Keratinocyte (primary cell): ENCODE results near the gene RHOJ. TPM values are rescaled to one million over a fixed set of nuclear protein-coding genes. Genes with fewer than 3 reads are reported as not detected.

Experiments
- DNase-seq: peaks from one replicate; pipeline ENCODE4 v3.0.0-alpha.2; 2011; ENCODE audit warnings: low read depth, missing footprints, low spot score
- FAIRE-seq: peaks from 2 replicates; lab custom pipeline; 2011; peaks lifted over from hg19 to GRCh38; lab: Jason Lieb, UNC
- H2AFZ ChIP-seq: 2 replicates; pipeline ENCODE4 v1.6.0; 2012; ENCODE audit warnings: low read length, control low read depth, inconsistent platforms; ENCODE audit not compliant: control insufficient read depth
- H3K27ac ChIP-seq: 2 replicates; pipeline ENCODE4 v1.5.1; 2011; ENCODE audit warnings: low read length; ENCODE audit not compliant: control insufficient read depth, insufficient read depth
- H3K27me3 ChIP-seq: 3 replicates; pipeline ENCODE4 v1.6.0; 2011; ENCODE audit warnings: low read length; ENCODE audit not compliant: control insufficient read depth, insufficient read depth; ENCODE audit errors: extremely low read depth
- H3K36me3 ChIP-seq, 2 experiments: 2 replicates in 1 of 2; 3 replicates in 1 of 2; pipeline ENCODE4 v1.5.1; 2011; ENCODE audit warnings: low read length in 2 of 2, mild to moderate bottlenecking in 1 of 2; ENCODE audit not compliant: control insufficient read depth in 2 of 2, insufficient read depth in 2 of 2; ENCODE audit errors: extremely low read depth in 1 of 2
- H3K4me1 ChIP-seq: 3 replicates; pipeline ENCODE4 v1.5.1; 2011; ENCODE audit warnings: low read length; ENCODE audit not compliant: control insufficient read depth, insufficient read depth; ENCODE audit errors: extremely low read depth
- H3K4me2 ChIP-seq: 3 replicates; pipeline ENCODE4 v1.6.0; 2011; ENCODE audit warnings: low read depth, low read length; ENCODE audit not compliant: control insufficient read depth, insufficient read depth; ENCODE audit errors: extremely low read depth
- H3K4me3 ChIP-seq, 3 experiments: fragments of 200-600 bp in 1 of 3; sonication (generic) in 1 of 3; 2 replicates in 2 of 3; 3 replicates in 1 of 3; pipeline ENCODE4 v1.5.1; 2011 to 2016; ENCODE audit warnings: low read length in 3 of 3, mild to moderate bottlenecking in 3 of 3, control low read depth in 2 of 3, inconsistent platforms in 1 of 3, low read depth in 1 of 3, mixed read lengths in 1 of 3, mixed run types in 1 of 3, moderate library complexity in 1 of 3; ENCODE audit not compliant: control insufficient read depth in 2 of 3, insufficient read depth in 2 of 3; ENCODE audit errors: extremely low read depth in 1 of 3
- H3K79me2 ChIP-seq: 2 replicates; pipeline ENCODE4 v1.6.0; 2012; ENCODE audit warnings: low read length; ENCODE audit not compliant: control insufficient read depth, insufficient read depth
- H3K9ac ChIP-seq: 3 replicates; pipeline ENCODE4 v1.6.0; 2011; ENCODE audit warnings: low read length; ENCODE audit not compliant: control insufficient read depth, insufficient read depth; ENCODE audit errors: extremely low read depth
- H3K9me1 ChIP-seq: 3 replicates; pipeline ENCODE4 v1.6.0; 2011; ENCODE audit warnings: low read length; ENCODE audit not compliant: control insufficient read depth, insufficient read depth; ENCODE audit errors: extremely low read depth
- H3K9me3 ChIP-seq: 2 replicates; pipeline ENCODE4 v1.5.1; 2012; ENCODE audit warnings: low read depth, low read length; ENCODE audit not compliant: control insufficient read depth
- H4K20me1 ChIP-seq: 3 replicates; pipeline ENCODE4 v1.6.0; 2011; ENCODE audit warnings: low read length; ENCODE audit not compliant: control insufficient read depth, insufficient read depth; ENCODE audit errors: extremely low read depth
- CTCF ChIP-seq, 3 experiments: IDR thresholded peaks in 1 of 3; conservative IDR thresholded peaks in 1 of 3; optimal IDR thresholded peaks in 1 of 3; 2 replicates in 2 of 3; 3 replicates in 1 of 3; pipeline versions ENCODE3 to v1.5.1; 2011; ENCODE audit warnings: low read length in 3 of 3, mild to moderate bottlenecking in 3 of 3, moderate library complexity in 2 of 3, control low read depth in 1 of 3, inconsistent platforms in 1 of 3; ENCODE audit not compliant: insufficient read depth in 2 of 3; ENCODE audit errors: extremely low read depth in 1 of 3
- EZH2 ChIP-seq: IDR thresholded peaks from one replicate; pipeline ENCODE4 v1.6.1; 2012; ENCODE audit warnings: inconsistent platforms, mild to moderate bottlenecking, low read length, moderate library complexity
- dilution Hi-C: fragments of 300-500 bp; cut with MboI; formaldehyde crosslinking; loops from one replicate; pipeline ENCODE4 v1.7.0; 2020; ENCODE audit warnings: low sequenced_read_pairs; ENCODE audit not compliant: extremely low pct_ligation_motif_present
- polyA plus RNA-seq, 5 experiments: library from polyadenylated mRNA; depleted of rRNA in 3 of 5; stranded (reverse) in 3 of 5; stranded (forward) in 1 of 5; unstranded in 1 of 5; fragments of >200 nt; gene quantifications; 1 replicate in 1 of 5; 2 replicates in 3 of 5; 3 replicates in 1 of 5; pipeline versions ENCODE4 v1.2.1 to v1.2.3, GENCODE V29; 2011 to 2012; ENCODE audit warnings: missing spikeins in 2 of 5, low read depth in 1 of 5, low replicate concordance in 1 of 5

Gene RHOJ
- polyA plus RNA-seq, 1 donor (not counting 4 experiments of a cell fraction or from before 2014, with no cell fraction given), result 0.46 TPM

GRCh38 chr14:63228217-63228616 lies 24.0 kb downstream of the RHOJ start:
- Histone ChIP-seq H4K20me1 (no peaks in the 10 kb centered on the region), H3K4me2 (no peak overlapping the region), H3K9ac (no peak overlapping the region), H3K9me3 (no peaks in the 10 kb centered on the region), H3K36me3 (no peaks in the 10 kb centered on the region), H3K27me3 (no peaks in the 10 kb centered on the region), H3K4me1 (no peaks in the 10 kb centered on the region), H3K27ac (no peak overlapping the region), H3K79me2 (no peaks in the 10 kb centered on the region), H3K9me1 (no peaks in the 10 kb centered on the region), H3K4me3 (no peak overlapping the region), H2AFZ (no peak overlapping the region)
- dilution Hi-C loops, result no loop called here
- no peak for FAIRE-seq
- TF ChIP-seq CTCF (optimal IDR thresholded peaks at IDR 0.05 in 1 of 3, IDR thresholded peaks at IDR 0.05 in 1 of 3, conservative IDR thresholded peaks at IDR 0.05 in 1 of 3; ENCODE audit: extremely low read depth in 1 of 3, insufficient read depth in 2 of 3, low read length in 3 of 3), result no peak
- no peak for TF ChIP-seq EZH2
- no peak for DNase-seq

GRCh38 chr14:63229330-63230059 lies 25.3 kb downstream of the RHOJ start:
- Histone ChIP-seq H3K36me3 (no peaks in the 10 kb centered on the region), H4K20me1 (no peaks in the 10 kb centered on the region), H3K9ac (no peak overlapping the region), H3K27ac (no peak overlapping the region), H3K9me1 (no peaks in the 10 kb centered on the region), H3K4me2 (no peak overlapping the region), H3K9me3 (no peaks in the 10 kb centered on the region), H3K27me3 (no peaks in the 10 kb centered on the region), H2AFZ (no peak overlapping the region), H3K4me3 (no peak overlapping the region), H3K4me1 (no peaks in the 10 kb centered on the region), H3K79me2 (no peaks in the 10 kb centered on the region)
- FAIRE-seq (no peak), DNase-seq (no peak)
- dilution Hi-C loops, result no loop called here
- TF ChIP-seq EZH2 (no peak), CTCF (optimal IDR thresholded peaks at IDR 0.05 in 1 of 3, IDR thresholded peaks at IDR 0.05 in 1 of 3, conservative IDR thresholded peaks at IDR 0.05 in 1 of 3; ENCODE audit: extremely low read depth in 1 of 3, insufficient read depth in 2 of 3, low read length in 3 of 3) (no peak)
